ENCODE results near the gene NLRP9.

Gene NLRP9

GRCh38 chr19:55676889-55677505 lies 61.2 kb downstream of the NLRP9 start:
- Histone ChIP-seq H3K27me3 (ENCODE audit: insufficient read depth, low read length) (no peaks in the 10 kb centered on the region), H3K9ac (ENCODE audit: low read depth, low read length) (peak overlapping the region; percentile 11; the same call in 1 of the 2 replicates), H3K9me3 (ENCODE audit: insufficient read depth, low read depth, low read length) (no peaks in the 10 kb centered on the region), H3K36me3 (ENCODE audit: insufficient read depth, low read length) (peaks cover 49% of the 10 kb centered on the region), H3K27ac (ENCODE audit: low read depth, low read length) (no peak overlapping the region), H3K4me3 (ENCODE audit: low read length) (no peak overlapping the region), H3K4me1 (ENCODE audit: insufficient read depth, low read length) (peaks cover 14% of the 10 kb centered on the region)
- 92% methylated on average over 7 of the region's 7 CpGs for WGBS

GRCh38 chr19:55676383-55676782 lies 61.8 kb downstream of the NLRP9 start:
- H3K4me3 ChIP-seq (ENCODE audit: low read length) = peak overlapping the region; percentile 98
- no peaks in the 10 kb centered on the region for H3K27me3 ChIP-seq (ENCODE audit: insufficient read depth, low read length)
- H3K36me3 ChIP-seq (ENCODE audit: insufficient read depth, low read length) = peaks cover 43% of the 10 kb centered on the region
- no peak overlapping the region for H3K27ac ChIP-seq (ENCODE audit: low read depth, low read length)
- no peaks in the 10 kb centered on the region for H3K9me3 ChIP-seq (ENCODE audit: insufficient read depth, low read depth, low read length)
- WGBS = 94% methylated on average over 5 of the region's 5 CpGs
- peak overlapping the region; percentile 11; the same call in 1 of the 2 replicates for H3K9ac ChIP-seq (ENCODE audit: low read depth, low read length)
- H3K4me1 ChIP-seq (ENCODE audit: insufficient read depth, low read length) = peaks cover 14% of the 10 kb centered on the region

GRCh38 chr19:55675661-55676354 lies 62.4 kb downstream of the NLRP9 start:
- H3K4me1 ChIP-seq (ENCODE audit: insufficient read depth, low read length) = peaks cover 16% of the 10 kb centered on the region
- no peaks in the 10 kb centered on the region for H3K9me3 ChIP-seq (ENCODE audit: insufficient read depth, low read depth, low read length)
- no peaks in the 10 kb centered on the region for H3K27me3 ChIP-seq (ENCODE audit: insufficient read depth, low read length)
- H3K4me3 ChIP-seq (ENCODE audit: low read length) = peak overlapping the region; percentile 98
- peak overlapping the region; percentile 65; the same call in 1 of the 2 replicates for H3K27ac ChIP-seq (ENCODE audit: low read depth, low read length)
- H3K9ac ChIP-seq (ENCODE audit: low read depth, low read length) = peak overlapping the region; percentile 95
- 36% methylated on average over 16 of the region's 16 CpGs for WGBS
- H3K36me3 ChIP-seq (ENCODE audit: insufficient read depth, low read length) = peaks cover 40% of the 10 kb centered on the region

GRCh38 chr19:55674841-55675660 lies 63.2 kb downstream of the NLRP9 start, which contains the start of gene EPN1:
EPN1 (plus strand) TSS chr19:55675226; CDS start chr19:55678628, 3,402 bp downstream.
- Histone ChIP-seq H3K4me1 (ENCODE audit: insufficient read depth, low read length) (peaks cover 17% of the 10 kb centered on the region), H3K9me3 (ENCODE audit: insufficient read depth, low read depth, low read length) (no peaks in the 10 kb centered on the region), H3K27me3 (ENCODE audit: insufficient read depth, low read length) (no peaks in the 10 kb centered on the region), H3K9ac (ENCODE audit: low read depth, low read length) (peak within 1 kb of the TSS; percentile 95), H3K36me3 (ENCODE audit: insufficient read depth, low read length) (peaks cover 46% of the 10 kb centered on the region), H3K27ac (ENCODE audit: low read depth, low read length) (peak within 1 kb of the TSS; percentile 81), H3K4me3 (ENCODE audit: low read length) (peak within 1 kb of the TSS; percentile 98)
- WGBS = under 1% methylated on average over 101 of the region's 101 CpGs

- Histone ChIP-seq H3K27me3 (ENCODE audit: insufficient read depth, low read length) (no peaks in the 10 kb centered on the region), H3K4me1 (ENCODE audit: insufficient read depth, low read length) (peaks cover 17% of the 10 kb centered on the region), H3K36me3 (ENCODE audit: insufficient read depth, low read length) (peaks cover 46% of the 10 kb centered on the region), H3K9ac (ENCODE audit: low read depth, low read length) (peak overlapping the region; percentile 77), H3K9me3 (ENCODE audit: insufficient read depth, low read depth, low read length) (no peaks in the 10 kb centered on the region), H3K4me3 (ENCODE audit: low read length) (peak overlapping the region; percentile 98), H3K27ac (ENCODE audit: low read depth, low read length) (peak overlapping the region; percentile 81)
- 28% methylated on average over 17 of the region's 17 CpGs for WGBS
Measured at GRCh38 chr19:55674459-55674840, 63.8 kb downstream of the NLRP9 start.

- WGBS = 93% methylated on average over 8 of the region's 15 CpGs
- H3K9ac ChIP-seq (ENCODE audit: low read depth, low read length) = 0 out of 2 replicates have a peak overlapping the region, but pooled peaks have one; percentile 23
Measured at GRCh38 chr19:55673889-55674288, 64.3 kb downstream of the NLRP9 start.

GRCh38 chr19:55673465-55673864 lies 64.7 kb downstream of the NLRP9 start:
- 82% methylated on average over 9 of the region's 9 CpGs for WGBS
- Histone ChIP-seq H3K9me3 (ENCODE audit: insufficient read depth, low read depth, low read length) (no peaks in the 10 kb centered on the region), H3K36me3 (ENCODE audit: insufficient read depth, low read length) (peaks cover 46% of the 10 kb centered on the region), H3K27me3 (ENCODE audit: insufficient read depth, low read length) (no peaks in the 10 kb centered on the region), H3K27ac (ENCODE audit: low read depth, low read length) (peak overlapping the region; percentile 76; the same call in 1 of the 2 replicates), H3K4me3 (ENCODE audit: low read length) (peak overlapping the region; percentile 25; the same call in 1 of the 2 replicates), H3K4me1 (ENCODE audit: insufficient read depth, low read length) (peaks cover 17% of the 10 kb centered on the region), H3K9ac (ENCODE audit: low read depth, low read length) (0 out of 2 replicates have a peak overlapping the region, but pooled peaks have one; percentile 23)

More at GRCh38 chr19:55673889-55674288, 64.3 kb downstream of the NLRP9 start:
- peaks cover 17% of the 10 kb centered on the region for H3K4me1 ChIP-seq (ENCODE audit: insufficient read depth, low read length)
- no peaks in the 10 kb centered on the region for H3K9me3 ChIP-seq (ENCODE audit: insufficient read depth, low read depth, low read length)
- H3K27me3 ChIP-seq (ENCODE audit: insufficient read depth, low read length) = no peaks in the 10 kb centered on the region
- H3K36me3 ChIP-seq (ENCODE audit: insufficient read depth, low read length) = peaks cover 46% of the 10 kb centered on the region
- peak overlapping the region; percentile 98; the same call in 1 of the 2 replicates for H3K4me3 ChIP-seq (ENCODE audit: low read length)
- H3K27ac ChIP-seq (ENCODE audit: low read depth, low read length) = peak overlapping the region; percentile 76; the same call in 1 of the 2 replicates

GRCh38 chr19:55672418-55672817 lies 65.8 kb downstream of the NLRP9 start:
- no peak overlapping the region for H3K9ac ChIP-seq (ENCODE audit: low read depth, low read length)
- H3K27ac ChIP-seq (ENCODE audit: low read depth, low read length) = peak overlapping the region; percentile 29; the same call in 1 of the 2 replicates
- no peaks in the 10 kb centered on the region for H3K9me3 ChIP-seq (ENCODE audit: insufficient read depth, low read depth, low read length)
- no peak overlapping the region for H3K4me3 ChIP-seq (ENCODE audit: low read length)
- peaks cover 17% of the 10 kb centered on the region for H3K4me1 ChIP-seq (ENCODE audit: insufficient read depth, low read length)
- WGBS = 89% methylated on average over 5 of the region's 5 CpGs
- H3K27me3 ChIP-seq (ENCODE audit: insufficient read depth, low read length) = no peaks in the 10 kb centered on the region
- peaks cover 47% of the 10 kb centered on the region for H3K36me3 ChIP-seq (ENCODE audit: insufficient read depth, low read length)

- Histone ChIP-seq H3K4me1 (ENCODE audit: insufficient read depth, low read length) (peaks cover 14% of the 10 kb centered on the region), H3K36me3 (ENCODE audit: insufficient read depth, low read length) (peaks cover 61% of the 10 kb centered on the region), H3K4me3 (ENCODE audit: low read length) (no peak overlapping the region), H3K9me3 (ENCODE audit: insufficient read depth, low read depth, low read length) (no peaks in the 10 kb centered on the region), H3K27ac (ENCODE audit: low read depth, low read length) (no peak overlapping the region; the same call in 1 of the 2 replicates), H3K27me3 (ENCODE audit: insufficient read depth, low read length) (no peaks in the 10 kb centered on the region), H3K9ac (ENCODE audit: low read depth, low read length) (no peak overlapping the region)
- 94% methylated on average over 2 of the region's 2 CpGs for WGBS
Measured at GRCh38 chr19:55671054-55671378, 67.2 kb downstream of the NLRP9 start.

GRCh38 chr19:55670280-55671053 lies 67.7 kb downstream of the NLRP9 start:
- H3K9ac ChIP-seq (ENCODE audit: low read depth, low read length) = no peak overlapping the region
- H3K27ac ChIP-seq (ENCODE audit: low read depth, low read length) = no peak overlapping the region; the same call in 1 of the 2 replicates
- WGBS = 90% methylated on average over 23 of the region's 23 CpGs
- no peak overlapping the region for H3K4me3 ChIP-seq (ENCODE audit: low read length)
- H3K4me1 ChIP-seq (ENCODE audit: insufficient read depth, low read length) = peaks cover 12% of the 10 kb centered on the region; the same call in 1 of the 2 replicates
- peaks cover 67% of the 10 kb centered on the region for H3K36me3 ChIP-seq (ENCODE audit: insufficient read depth, low read length)
- no peaks in the 10 kb centered on the region for H3K27me3 ChIP-seq (ENCODE audit: insufficient read depth, low read length)
- no peaks in the 10 kb centered on the region for H3K9me3 ChIP-seq (ENCODE audit: insufficient read depth, low read depth, low read length)

Data from HUES64 (cell line).